GM18909 (cell line): ENCODE data around the gene GPRC5C.
"Not testable (repeated sequence)": the region's sequence is repeated elsewhere in the genome, so short reads cannot be mapped to it uniquely, and the experiment has no call there.

Source experiments
- ATAC-seq: cut with Tn5 transposase; IDR thresholded peaks from one replicate; pipeline ENCODE4 v1.9.1; 2021; ENCODE audit warnings: mild to moderate bottlenecking; ENCODE audit not compliant: unreplicated experiment, poor library complexity

GPRC5C gene

DNA sequence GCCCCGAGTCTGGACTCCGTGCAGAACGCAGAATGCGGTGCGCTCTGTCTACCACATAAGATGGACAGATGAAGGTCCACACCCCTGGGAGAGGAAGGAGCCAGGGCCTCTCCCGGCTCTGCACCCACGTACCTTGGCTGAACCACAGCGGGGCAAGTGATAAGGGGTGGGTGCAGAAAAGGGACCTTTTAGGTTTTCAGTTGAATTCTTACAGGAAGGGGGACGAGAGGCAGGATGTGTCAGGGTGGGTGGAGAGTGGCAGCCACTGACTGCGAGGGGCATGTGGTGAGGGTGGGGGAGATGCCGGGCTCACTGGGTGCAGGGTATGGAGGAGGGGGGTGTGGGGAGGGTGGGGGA lies 34.9 kb downstream of the GPRC5C start:
- no peak for ATAC-seq

DNA sequence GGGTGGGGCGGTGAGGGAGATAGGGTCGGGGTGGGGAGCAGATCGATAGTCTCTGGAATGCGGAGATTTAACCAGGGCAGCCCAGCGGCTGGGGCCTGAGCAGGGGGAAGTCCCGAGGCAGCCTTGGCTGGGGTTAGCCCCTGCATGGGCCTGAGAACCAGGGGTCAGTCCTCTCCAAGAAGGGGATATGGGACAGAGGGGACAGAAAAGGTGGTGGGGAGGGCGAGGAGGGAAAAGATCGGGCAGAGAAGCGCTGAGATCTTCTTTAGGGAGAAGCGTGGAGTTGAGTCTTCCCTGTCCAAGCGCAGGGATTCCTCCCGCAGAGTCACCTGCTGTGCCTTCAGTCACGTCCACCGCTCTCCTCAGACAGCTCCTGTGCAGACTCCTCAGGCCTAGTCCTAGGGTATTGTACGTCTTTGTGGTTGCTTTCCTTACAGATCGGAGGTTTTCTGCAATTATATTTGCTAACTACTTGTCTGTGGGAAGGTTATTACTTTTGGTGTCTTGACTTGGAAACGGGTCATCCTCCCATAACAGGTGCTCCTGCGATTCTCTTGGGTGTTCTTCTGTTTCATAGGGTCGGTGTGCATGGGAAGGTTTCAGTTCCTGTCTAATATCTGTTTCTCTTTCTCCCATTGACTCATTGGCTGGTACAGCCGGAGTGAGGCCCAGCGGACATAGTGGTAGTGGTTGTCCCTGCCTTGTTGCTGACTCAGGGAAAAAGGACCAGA lies 35.5 kb downstream of the GPRC5C start:
- ATAC-seq, result peak; percentile 61

DNA sequence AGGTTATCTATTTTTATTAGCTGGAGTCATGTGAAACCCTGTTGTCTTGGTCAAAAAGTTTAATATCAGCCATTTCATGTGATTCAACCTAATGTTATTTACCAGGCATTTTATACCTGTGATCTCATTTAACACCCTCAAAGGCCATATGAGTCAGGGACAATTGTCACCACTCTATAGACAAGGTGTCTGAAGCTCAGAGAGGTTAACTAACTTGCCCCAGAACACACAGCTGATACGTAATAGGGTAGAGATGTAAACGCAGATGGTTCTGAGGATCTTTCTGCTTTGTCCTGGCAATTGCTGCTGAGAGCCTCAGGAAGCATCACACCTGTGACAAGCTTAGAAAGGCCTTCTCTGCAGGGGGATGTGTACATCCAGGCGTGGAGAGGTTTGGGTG lies 39.5 kb downstream of the GPRC5C start:
- ATAC-seq, result no peak

- no peak for ATAC-seq
Measured at GRCh38 chr17:74472890-74473289, 41.0 kb downstream of the GPRC5C start.

DNA sequence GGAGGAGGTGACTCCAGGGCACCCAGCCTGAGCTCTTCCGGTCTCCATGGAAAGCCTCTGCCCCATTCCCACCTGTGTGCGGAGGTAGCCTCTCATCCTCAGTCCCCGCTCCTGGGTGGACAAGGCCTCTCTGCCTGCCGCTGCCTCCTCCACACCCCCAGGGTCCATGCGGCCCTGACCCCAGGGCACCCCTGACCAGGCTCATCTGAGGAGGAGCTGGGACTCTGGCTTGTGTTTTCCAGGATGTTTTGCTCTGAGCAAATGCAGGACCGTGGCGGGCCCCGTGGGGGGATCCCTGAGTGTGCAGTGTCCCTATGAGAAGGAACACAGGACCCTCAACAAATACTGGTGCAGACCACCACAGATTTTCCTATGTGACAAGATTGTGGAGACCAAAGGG lies 41.4 kb downstream of the GPRC5C start:
- no peak for ATAC-seq

GRCh38 chr17:74474043-74474792 lies 42.3 kb downstream of the GPRC5C start:
- ATAC-seq, result no peak

DNA sequence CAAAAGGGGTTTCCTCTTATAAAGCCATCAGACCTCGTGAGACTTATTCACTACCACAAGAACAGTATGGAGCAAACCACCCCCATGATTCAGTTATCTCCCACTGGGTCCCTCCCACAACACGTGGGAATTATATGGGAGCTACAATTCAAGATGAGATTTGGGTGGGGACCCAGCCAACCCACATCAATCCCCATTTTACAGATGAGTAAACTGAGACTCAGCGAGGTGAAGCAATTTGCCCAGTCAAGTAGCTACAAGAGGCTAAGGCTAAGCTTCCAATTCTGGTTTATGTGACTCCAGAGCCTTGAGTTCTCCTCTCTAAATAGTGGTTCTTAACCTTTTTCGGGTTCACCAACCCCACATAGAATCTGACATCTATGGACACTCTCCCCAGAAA lies 43.3 kb downstream of the GPRC5C start:
- no peak for ATAC-seq

- no peak for ATAC-seq
Measured at GRCh38 chr17:74477411-74477810, 45.5 kb downstream of the GPRC5C start.

DNA sequence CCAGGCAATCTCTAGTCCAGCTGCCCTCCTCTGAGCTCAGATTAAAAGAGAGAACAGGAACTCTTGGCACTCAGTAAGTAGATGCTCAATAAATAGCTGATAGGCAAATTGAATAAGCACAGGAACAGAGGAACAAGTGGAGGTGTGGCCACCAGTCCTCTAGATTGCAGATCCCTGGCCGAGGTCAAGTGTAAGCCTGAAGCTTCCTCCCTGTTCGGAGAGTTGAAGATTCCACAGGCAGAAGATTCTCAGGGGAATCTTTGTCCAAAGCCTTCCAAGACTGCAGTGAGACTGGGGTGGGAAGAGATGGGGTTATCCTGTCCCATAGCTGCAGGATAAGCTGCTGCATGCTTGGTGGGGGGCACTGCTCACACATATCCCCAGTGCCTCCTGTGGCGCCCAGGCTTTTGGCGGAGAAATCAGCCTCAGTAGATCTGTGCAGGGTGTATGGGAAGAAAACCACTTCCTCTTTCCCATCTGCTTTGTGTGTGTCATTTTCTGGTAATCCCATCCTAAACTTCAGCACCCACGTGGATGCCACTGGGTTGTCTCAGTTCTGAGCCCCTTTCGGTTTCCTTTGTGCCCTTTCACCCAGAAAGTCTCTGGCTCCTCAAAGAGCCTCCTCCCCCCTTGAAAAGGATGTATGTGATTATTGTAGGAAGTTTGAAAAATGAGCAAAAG lies 46.7 kb downstream of the GPRC5C start:
- ATAC-seq, result no peak

- ATAC-seq, result no peak
Measured at GRCh38 chr17:74480290-74480689, 48.4 kb downstream of the GPRC5C start.

DNA sequence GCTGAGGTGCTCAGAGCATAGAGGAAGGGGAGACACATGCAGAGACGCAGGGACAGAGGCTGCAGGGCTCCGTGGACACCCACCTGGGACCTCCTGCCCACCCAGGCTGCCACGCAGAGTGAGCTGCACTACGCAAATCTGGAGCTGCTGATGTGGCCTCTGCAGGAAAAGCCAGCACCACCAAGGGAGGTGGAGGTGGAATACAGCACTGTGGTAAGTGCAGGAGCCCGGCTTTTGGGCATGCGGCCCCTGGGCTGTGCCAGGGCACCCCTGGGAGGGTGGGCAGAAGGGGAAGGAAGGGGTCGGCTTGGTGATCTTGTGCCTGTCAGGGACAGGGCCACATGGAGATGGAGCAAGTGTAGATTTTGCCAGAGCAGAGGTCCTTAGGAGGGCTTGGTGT lies 49.7 kb downstream of the GPRC5C start:
- ATAC-seq, result no peak

- ATAC-seq, result no peak
Measured at GRCh38 chr17:74484066-74484465, 52.2 kb downstream of the GPRC5C start.

- no peak for ATAC-seq
Measured at GRCh38 chr17:74485022-74485743, 53.3 kb downstream of the GPRC5C start.

GRCh38 chr17:74485841-74486240 lies 54.0 kb downstream of the GPRC5C start:
- ATAC-seq, result no peak

DNA sequence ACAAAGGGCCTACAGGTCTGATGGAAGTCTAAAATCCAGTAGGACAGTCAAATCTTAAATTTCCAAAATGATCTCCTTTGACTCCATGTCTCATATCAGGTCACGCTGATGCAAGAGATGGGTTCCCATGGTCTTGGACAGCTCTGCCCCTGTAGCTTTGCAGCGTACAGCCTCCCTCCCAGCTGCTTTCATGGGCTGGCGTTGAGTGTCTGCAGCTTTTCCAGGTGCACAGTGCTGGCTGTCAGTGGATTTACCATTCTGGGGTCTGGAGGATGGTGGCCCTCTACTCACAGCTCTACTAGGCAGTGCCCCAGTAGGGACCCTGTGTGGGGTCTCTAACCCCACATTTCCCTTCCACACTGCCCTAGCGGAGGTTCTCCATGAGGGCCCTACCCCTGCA lies 56.4 kb downstream of the GPRC5C start:
- not testable (repeated sequence) for ATAC-seq

DNA sequence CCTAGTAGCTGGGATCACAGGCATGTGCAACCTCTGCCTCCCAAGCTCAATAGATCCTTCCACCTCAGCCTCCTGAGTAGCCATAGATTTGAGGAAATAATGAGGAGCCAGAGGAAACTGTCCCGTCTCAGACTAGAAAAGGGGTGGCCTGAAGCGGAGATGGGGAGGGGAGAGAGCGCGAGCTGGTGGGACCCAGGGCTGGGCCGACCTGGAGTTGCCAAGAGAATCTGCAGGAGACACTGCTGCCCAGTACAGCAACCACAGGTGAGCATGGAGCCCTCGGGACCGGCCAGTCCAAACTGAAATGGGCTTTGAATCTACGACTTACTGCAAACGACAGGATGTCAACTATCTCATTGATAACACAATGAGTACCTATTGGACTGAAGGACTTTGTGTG lies 58.8 kb downstream of the GPRC5C start:
- no peak for ATAC-seq

DNA sequence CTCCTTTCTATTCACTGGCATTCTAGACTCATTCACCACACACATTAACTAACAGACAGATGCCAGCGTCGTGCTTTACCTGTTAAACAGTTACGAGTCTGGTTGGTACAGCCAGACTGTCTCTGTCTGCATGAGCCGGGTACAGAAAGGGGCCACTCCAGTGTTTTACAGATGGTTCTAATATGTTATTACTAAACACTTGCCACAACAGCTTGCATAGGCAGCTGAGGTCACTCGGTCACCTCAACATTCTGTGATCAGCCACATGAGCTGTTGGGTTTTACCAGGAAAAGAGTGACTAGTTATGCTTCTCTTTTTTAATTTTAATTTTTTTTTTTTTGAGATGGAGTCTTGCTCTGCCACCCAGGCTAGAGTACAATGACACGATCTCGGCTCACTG lies 59.7 kb downstream of the GPRC5C start:
- no peak for ATAC-seq

DNA sequence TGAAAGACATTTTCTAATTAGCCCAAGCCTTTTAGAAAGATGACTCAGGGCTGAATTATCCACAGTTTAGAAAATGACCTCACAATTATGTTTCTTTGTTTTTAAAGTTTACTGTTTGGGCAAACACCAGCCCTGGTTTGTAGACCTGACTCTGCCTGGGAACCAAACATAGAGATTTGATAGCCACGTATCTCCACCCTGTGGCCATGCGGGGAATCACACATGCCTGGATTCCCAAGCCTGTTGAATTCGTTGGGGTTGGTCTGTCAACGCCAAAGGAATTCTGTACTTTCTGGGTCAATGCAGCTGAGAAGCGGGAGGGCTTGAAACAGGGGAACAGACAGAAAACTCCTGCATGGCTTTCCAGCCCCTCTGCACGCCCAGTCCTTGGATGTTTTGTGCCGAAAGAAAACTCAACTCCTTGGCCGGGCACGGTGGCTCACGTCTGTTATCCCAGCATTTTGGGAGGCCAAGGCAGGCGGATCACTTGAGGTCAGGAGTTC lies 61.5 kb downstream of the GPRC5C start:
- no peak for ATAC-seq
